ENCODE data around the gene GUCY2C. TPM values are rescaled to one million over a fixed set of nuclear protein-coding genes. Genes with fewer than 3 reads are reported as not detected.

The GUCY2C gene
- polyA plus RNA-seq, 2 of the 4 experiments (the other 2 are of a cell fraction): 0.05 TPM; not detected in 1

- no peak overlapping the region for H3K4me2 ChIP-seq
- no peak overlapping the region for H3K4me3 ChIP-seq
- ATAC-seq (no peak), DNase-seq (ENCODE audit: low read depth in 1 of 2, low spot score in 1 of 2) (no peak), FAIRE-seq (no peak)
- no peaks in the 10 kb centered on the region for H3K4me1 ChIP-seq
- no peak overlapping the region for H3K27ac ChIP-seq
- ChIA-PET POLR2A (no interaction called here), CTCF (no interaction called here)
- 35% methylated on average over 3 of the region's 3 CpGs for WGBS (ENCODE audit: missing lambda C conversion rate)
- TF ChIP-seq TP53 (CRISPR knock-in tag; IDR thresholded peaks at IDR 0.05) (no peak), EHF (CRISPR knock-in tag; IDR thresholded peaks at IDR 0.05) (no peak), RCOR1 (IDR thresholded peaks at IDR 0.05; ENCODE audit: low read depth, low read length) (no peak), ELK1 (IDR thresholded peaks at IDR 0.05; ENCODE audit: low read depth, low read length) (no peak), NPAS2 (CRISPR knock-in tag; IDR thresholded peaks at IDR 0.05; ENCODE audit: borderline replicate concordance) (no peak), ESRRA (IDR thresholded peaks at IDR 0.05; ENCODE audit: borderline replicate concordance, low read length) (no peak), MAFK (IDR thresholded peaks at IDR 0.05; ENCODE audit: partially characterized antibody) (no peak), KDM5A (IDR thresholded peaks at IDR 0.05) (no peak), REST (IDR thresholded peaks at IDR 0.05) (no peak), SMC3 (IDR thresholded peaks at IDR 0.05) (no peak), ZC3H11A (IDR thresholded peaks at IDR 0.05) (no peak), PBX3 (IDR thresholded peaks at IDR 0.05) (no peak), RFX5 (IDR thresholded peaks at IDR 0.05) (no peak)
- TF ChIP-seq, protein P1, sequence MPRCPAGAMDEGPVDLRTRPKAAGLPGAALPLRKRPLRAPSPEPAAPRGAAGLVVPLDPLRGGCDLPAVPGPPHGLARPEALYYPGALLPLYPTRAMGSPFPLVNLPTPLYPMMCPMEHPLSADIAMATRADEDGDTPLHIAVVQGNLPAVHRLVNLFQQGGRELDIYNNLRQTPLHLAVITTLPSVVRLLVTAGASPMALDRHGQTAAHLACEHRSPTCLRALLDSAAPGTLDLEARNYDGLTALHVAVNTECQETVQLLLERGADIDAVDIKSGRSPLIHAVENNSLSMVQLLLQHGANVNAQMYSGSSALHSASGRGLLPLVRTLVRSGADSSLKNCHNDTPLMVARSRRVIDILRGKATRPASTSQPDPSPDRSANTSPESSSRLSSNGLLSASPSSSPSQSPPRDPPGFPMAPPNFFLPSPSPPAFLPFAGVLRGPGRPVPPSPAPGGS (IDR thresholded peaks at IDR 0.05): no peak
- no peaks in the 10 kb centered on the region for H3K9me3 ChIP-seq
Observed at GRCh38 chr12:14681190-14681589, 15.2 kb downstream of the GUCY2C start.

DNA sequence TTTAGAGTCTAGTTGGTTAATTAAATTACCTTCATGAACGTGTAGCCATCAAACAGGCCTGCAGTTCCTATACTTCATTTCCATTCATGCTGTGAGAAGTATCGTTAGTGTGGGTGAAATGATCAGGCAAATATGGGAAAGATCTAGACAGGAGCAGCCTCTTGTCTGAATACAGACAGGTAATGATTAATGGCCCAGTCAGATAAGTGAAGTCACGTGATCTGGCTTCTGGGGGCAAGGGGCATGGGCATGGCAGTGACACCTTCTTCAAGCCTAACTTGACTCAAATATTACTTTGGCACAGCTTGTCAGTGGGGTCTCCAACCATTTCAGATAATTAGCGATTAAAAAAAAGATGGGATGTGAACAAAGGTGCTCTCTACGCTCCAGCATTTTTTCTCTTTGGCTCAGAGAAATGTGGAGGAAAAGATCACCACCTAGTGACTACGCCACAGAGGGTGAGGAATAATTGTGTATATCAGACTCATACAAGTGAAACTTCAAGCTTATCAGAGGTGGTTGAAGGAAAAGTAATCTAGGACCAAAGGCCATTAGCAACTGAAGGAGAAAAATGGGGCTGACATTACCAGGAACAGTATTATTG is 17.8 kb downstream of the GUCY2C start:
- FAIRE-seq (no peak), DNase-seq (ENCODE audit: low read depth in 1 of 2, low spot score in 1 of 2) (no peak), ATAC-seq (no peak)
- WGBS (ENCODE audit: missing lambda C conversion rate): 46% methylated on average over 6 of the region's 6 CpGs
- H3K4me3 ChIP-seq: no peak overlapping the region
- ChIA-PET CTCF (no interaction called here), POLR2A (no interaction called here)
- H3K4me1 ChIP-seq: no peaks in the 10 kb centered on the region
- no peaks in the 10 kb centered on the region for H3K9me3 ChIP-seq
- no peak overlapping the region for H3K27ac ChIP-seq
- H3K4me2 ChIP-seq: no peak overlapping the region
- TF ChIP-seq REST (IDR thresholded peaks at IDR 0.05): no peak
- TF ChIP-seq, protein P2, sequence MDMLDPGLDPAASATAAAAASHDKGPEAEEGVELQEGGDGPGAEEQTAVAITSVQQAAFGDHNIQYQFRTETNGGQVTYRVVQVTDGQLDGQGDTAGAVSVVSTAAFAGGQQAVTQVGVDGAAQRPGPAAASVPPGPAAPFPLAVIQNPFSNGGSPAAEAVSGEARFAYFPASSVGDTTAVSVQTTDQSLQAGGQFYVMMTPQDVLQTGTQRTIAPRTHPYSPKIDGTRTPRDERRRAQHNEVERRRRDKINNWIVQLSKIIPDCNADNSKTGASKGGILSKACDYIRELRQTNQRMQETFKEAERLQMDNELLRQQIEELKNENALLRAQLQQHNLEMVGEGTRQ (IDR thresholded peaks at IDR 0.05): peak; percentile 31
- TF ChIP-seq BHLHE40 (IDR thresholded peaks at IDR 0.05; ENCODE audit: low read depth, low read length): no peak
- TF ChIP-seq CHD4 (IDR thresholded peaks at IDR 0.05; ENCODE audit: borderline replicate concordance): no peak
